ENCODE data around the gene PIP4K2A.

Gene PIP4K2A

GRCh38 chr10:22662733-22663330, 51.5 kb downstream of the PIP4K2A start:
- DNase-seq = no peak

- DNase-seq = no peak
Observed at GRCh38 chr10:22659866-22660265, 54.5 kb downstream of the PIP4K2A start.

GRCh38 chr10:22658745-22659410, 55.5 kb downstream of the PIP4K2A start:
- DNase-seq = no peak

GRCh38 chr10:22657566-22658225, 56.7 kb downstream of the PIP4K2A start:
- no peak for DNase-seq

GRCh38 chr10:22657024-22657423, 57.4 kb downstream of the PIP4K2A start:
- DNase-seq = no peak

GRCh38 chr10:22656036-22656435, 58.3 kb downstream of the PIP4K2A start:
- DNase-seq = no peak

GRCh38 chr10:22655312-22655981, 58.9 kb downstream of the PIP4K2A start:
- no peak for DNase-seq

GRCh38 chr10:22652988-22653481, 61.3 kb downstream of the PIP4K2A start:
- no peak for DNase-seq

- DNase-seq = no peak
Observed at GRCh38 chr10:22651276-22651980, 63.0 kb downstream of the PIP4K2A start.

- DNase-seq = no peak
Observed at GRCh38 chr10:22649994-22650393, 64.4 kb downstream of the PIP4K2A start.

- no peak for DNase-seq
Observed at GRCh38 chr10:22649390-22649841, 65.0 kb downstream of the PIP4K2A start.

GRCh38 chr10:22648547-22648961, 65.8 kb downstream of the PIP4K2A start:
- no peak for DNase-seq

GRCh38 chr10:22647244-22647643, 67.1 kb downstream of the PIP4K2A start:
- DNase-seq = no peak

GRCh38 chr10:22646388-22646853, 68.0 kb downstream of the PIP4K2A start:
- DNase-seq = no peak

GRCh38 chr10:22644222-22644621, 70.2 kb downstream of the PIP4K2A start:
- no peak for DNase-seq

GRCh38 chr10:22643775-22644174, 70.6 kb downstream of the PIP4K2A start:
- no peak for DNase-seq

GRCh38 chr10:22643116-22643515, 71.3 kb downstream of the PIP4K2A start:
- DNase-seq = no peak

GRCh38 chr10:22641743-22642142, 72.6 kb downstream of the PIP4K2A start:
- no peak for DNase-seq

GRCh38 chr10:22640359-22640758, 74.0 kb downstream of the PIP4K2A start:
- DNase-seq = no peak

- DNase-seq = no peak
Observed at GRCh38 chr10:22638863-22639262, 75.5 kb downstream of the PIP4K2A start.

GRCh38 chr10:22637491-22637890, 76.9 kb downstream of the PIP4K2A start:
- DNase-seq = no peak

GRCh38 chr10:22635650-22636049, 78.7 kb downstream of the PIP4K2A start:
- DNase-seq = no peak

All from SIG-M5 (cell line).